Measurements from ENCODE around the gene TUBB1. TPM values are rescaled to one million over a fixed set of nuclear protein-coding genes. Genes with fewer than 3 reads are reported as not detected.

The TUBB1 gene
- total RNA-seq, 8 experiments from 2014 or later, result 0.57 to 3.4 (median 0.79) TPM

DNA sequence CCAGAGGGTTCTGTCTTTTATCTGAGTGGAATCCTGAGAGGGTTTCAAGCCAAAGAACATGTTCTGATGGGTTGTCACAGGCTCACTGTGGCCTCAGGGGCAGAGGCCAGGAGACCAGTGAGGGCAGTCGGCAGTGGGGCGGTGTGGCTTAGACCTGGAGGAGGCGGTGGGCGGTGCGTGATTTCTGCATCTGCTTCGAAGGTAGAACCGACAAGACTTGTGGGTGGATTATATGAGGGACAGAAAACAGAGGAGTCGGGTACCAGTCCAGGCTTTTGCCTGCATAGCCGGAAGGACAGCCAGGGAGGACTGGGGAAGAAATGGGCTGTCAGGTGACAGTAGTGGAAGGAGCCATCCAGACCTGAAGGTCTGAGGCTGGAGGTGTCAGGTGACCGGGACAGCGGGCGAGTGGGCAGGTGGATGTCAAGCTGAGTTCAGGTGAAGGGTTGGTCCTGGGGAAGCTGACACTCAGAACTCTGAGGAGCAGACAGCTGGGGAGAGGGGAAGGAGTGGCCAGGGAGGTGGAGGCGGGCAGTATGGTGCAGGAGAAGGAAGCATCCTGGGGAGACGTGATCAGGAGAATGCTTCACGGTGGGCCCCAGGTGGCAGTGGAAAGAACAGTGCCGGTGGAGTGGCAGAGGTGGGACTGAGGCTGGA, 15.3 kb upstream of the TUBB1 start:
- WGBS, 10 experiments, result 80 to 100% (median 95%) methylated on average over 1 to 8 of the region's 16 CpGs; no CpG with 5 or more reads in 3 of the 10 experiments
- in situ Hi-C loops (cut with MboI; ENCODE audit: low pct_unique_long_range_greater_than_20kb in 2 of 9, low sequenced_read_pairs in 9 of 9, unreplicated experiment in 9 of 9), result no loop called here
- H3K4me1 ChIP-seq (replicated peaks in 1 of 2), result peaks cover 7 to 20% of the 10 kb centered on the region in 2 donors
- no peak overlapping the region for H3K4me3 ChIP-seq
- ATAC-seq (replicated peaks in 6 of 8), result no peak
- H3K27ac ChIP-seq, result no peak overlapping the region

DNA sequence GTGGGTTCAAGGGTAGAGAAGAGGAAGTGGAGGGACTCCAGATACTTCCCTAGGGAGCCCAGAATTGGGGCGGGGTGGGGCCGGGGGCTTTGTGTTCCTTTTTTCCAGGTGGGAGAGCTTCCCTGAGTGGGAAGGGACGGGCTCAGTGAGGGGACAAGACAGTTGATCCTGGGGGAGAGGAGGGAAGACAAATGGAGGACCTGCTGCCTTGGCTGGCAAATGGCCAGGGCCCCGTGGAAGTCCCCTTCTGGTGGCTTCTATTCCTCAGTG, 14.8 kb upstream of the TUBB1 start:
- Histone ChIP-seq H3K4me3 (no peak overlapping the region), H3K27ac (no peak overlapping the region), H3K4me1 (replicated peaks in 1 of 2) (peaks cover 7 to 20% of the 10 kb centered on the region in 2 donors)
- no peak for ATAC-seq (replicated peaks in 6 of 8)
- WGBS, 10 experiments, result 85 to 90% methylated on average over 2 to 4 of the region's 4 CpGs; no CpG with 5 or more reads in 8 of the 10 experiments
- in situ Hi-C loops (cut with MboI; ENCODE audit: low pct_unique_long_range_greater_than_20kb in 2 of 9, low sequenced_read_pairs in 9 of 9, unreplicated experiment in 9 of 9), result no loop called here

DNA sequence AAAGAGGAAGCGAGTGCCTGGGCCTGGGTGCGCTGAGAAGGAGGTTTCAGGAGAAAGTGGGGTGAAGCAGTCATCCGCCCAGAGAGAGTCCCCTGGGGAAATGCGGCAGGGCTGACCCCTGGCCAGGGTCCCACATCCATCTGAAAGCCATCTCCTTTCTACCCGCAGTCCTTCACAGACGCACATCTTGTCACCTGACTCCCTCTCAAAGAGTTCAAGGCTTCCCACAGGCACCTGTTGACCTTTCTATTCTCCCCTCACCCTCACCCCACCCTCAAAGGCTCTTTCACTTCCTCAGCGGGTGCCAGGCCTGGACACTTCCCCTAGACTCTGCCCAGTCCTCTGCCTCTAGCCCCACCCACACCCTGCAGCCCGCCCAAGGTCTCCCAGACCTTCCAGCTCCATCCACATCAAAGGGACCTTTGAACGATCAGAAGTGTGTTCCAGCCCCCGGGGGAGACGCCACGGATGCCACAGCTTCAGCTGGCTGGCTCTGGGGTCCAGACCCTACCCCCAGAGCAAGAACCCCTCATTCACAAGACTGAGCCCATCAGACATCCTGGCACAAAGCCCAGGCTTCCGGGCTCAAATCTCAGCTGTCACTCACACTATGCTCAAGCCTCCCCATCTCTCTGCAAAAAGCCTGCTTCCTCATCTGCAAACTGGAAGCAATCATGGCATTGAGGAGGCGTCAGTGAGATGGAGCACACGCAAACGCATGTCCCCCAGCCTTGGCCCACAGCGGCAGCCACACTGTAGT, 14.3 kb upstream of the TUBB1 start:
- no peak overlapping the region for H3K27ac ChIP-seq
- WGBS, 10 experiments, result 17 to 100% (median 81%) methylated on average over 1 to 9 of the region's 17 CpGs; no CpG with 5 or more reads in 5 of the 10 experiments
- H3K4me3 ChIP-seq, result no peak overlapping the region
- peak in 2 of 8 experiments; percentile 4 to 7 for ATAC-seq (replicated peaks in 6 of 8)
- in situ Hi-C loops (cut with MboI; ENCODE audit: low pct_unique_long_range_greater_than_20kb in 2 of 9, low sequenced_read_pairs in 9 of 9, unreplicated experiment in 9 of 9), result no loop called here
- H3K4me1 ChIP-seq (replicated peaks in 1 of 2), result peaks cover 7 to 20% of the 10 kb centered on the region in 2 donors

DNA sequence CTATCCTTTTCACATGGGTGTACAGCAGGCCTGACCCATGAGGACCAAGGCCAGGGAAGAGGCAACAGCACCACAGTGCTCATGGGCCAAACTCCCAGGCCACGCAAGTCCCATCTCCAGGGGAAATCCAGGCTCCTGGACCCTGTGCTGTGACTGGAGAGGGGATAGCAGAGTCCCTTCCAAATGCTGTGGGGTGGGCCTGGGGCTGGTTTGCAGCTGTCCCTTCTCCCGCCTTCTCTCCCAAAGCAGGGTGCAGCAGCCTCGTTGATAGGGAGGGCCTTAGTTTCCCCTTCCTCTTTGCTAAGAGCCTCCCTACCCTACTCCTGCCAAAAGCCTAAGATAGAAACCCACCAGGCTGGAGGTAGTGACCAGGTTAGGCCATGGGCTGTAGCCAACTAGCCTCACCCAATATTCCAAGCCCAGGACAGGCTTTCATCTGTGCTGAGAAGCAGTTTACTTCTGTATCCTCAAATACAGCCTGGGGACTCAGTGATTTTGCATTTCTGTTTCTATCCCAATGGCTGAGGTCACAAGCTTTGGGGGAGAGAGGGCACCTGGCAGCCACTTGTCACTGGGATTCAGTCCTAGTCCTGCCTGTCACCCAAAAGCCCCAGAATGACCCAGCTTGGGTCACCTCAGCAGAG, 13.6 kb upstream of the TUBB1 start:
- H3K27ac ChIP-seq, result no peak overlapping the region
- in situ Hi-C loops (cut with MboI; ENCODE audit: low pct_unique_long_range_greater_than_20kb in 2 of 9, low sequenced_read_pairs in 9 of 9, unreplicated experiment in 9 of 9), result no loop called here

DNA sequence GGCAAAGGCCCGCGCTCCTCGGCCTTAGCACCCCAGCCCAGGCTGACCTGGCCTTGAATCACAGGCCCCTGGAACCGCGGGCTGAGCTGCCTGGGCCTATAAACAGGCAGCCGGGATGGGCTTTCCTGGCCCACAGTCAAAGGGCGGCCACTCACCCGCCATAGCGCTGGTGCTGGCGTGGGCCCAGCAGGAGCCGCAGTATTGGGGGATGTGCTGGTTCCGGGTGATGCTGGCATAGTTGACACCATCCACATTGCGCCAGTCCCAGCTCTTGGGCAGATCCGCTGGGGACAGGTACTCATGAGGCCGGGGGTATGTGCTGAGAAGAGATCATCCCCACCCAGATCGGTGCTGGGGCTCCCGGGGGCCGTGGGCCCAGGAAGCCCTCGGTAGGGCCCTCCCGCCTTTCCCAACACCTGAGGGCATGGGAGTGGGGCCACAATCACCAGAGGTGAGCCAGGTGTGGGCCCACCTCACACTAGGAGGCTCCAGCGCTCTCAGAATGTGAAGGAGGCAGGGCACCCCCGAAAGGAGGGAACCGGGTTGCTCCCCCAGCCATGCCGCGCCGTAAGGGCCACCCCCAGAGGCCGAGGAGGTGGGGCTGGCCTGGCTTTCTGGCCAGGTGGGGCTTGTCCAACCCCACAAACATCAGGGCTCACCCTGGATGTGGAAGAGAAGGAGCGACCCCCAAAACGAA, 12.9 kb upstream of the TUBB1 start:
- Histone ChIP-seq H3K27ac (no peak overlapping the region), H3K4me3 (peak overlapping the region in 1 of 5 donors; percentile 12), H3K4me1 (replicated peaks in 1 of 2) (peaks cover 7 to 27% of the 10 kb centered on the region in 2 donors)
- in situ Hi-C loops (cut with MboI; ENCODE audit: low pct_unique_long_range_greater_than_20kb in 2 of 9, low sequenced_read_pairs in 9 of 9, unreplicated experiment in 9 of 9), result no loop called here
- ATAC-seq (replicated peaks in 6 of 8), result peak in 2 of 8 experiments; percentile 2 to 22
- WGBS, 10 experiments, result 9 to 97% (median 47%) methylated on average over 1 to 11 of the region's 29 CpGs; no CpG with 5 or more reads in 6 of the 10 experiments

More for the DNA sequence above, 13.6 kb upstream of the TUBB1 start:
- ATAC-seq (replicated peaks in 6 of 8), result peak in 1 of 8 experiments; percentile 3
- Histone ChIP-seq H3K4me1 (replicated peaks in 1 of 2) (peaks cover 7 to 21% of the 10 kb centered on the region in 2 donors), H3K4me3 (no peak overlapping the region)
- WGBS, 10 experiments, result 64 to 100% (median 100%) methylated on average over 1 to 2 of the region's 3 CpGs; no CpG with 5 or more reads in 5 of the 10 experiments

DNA sequence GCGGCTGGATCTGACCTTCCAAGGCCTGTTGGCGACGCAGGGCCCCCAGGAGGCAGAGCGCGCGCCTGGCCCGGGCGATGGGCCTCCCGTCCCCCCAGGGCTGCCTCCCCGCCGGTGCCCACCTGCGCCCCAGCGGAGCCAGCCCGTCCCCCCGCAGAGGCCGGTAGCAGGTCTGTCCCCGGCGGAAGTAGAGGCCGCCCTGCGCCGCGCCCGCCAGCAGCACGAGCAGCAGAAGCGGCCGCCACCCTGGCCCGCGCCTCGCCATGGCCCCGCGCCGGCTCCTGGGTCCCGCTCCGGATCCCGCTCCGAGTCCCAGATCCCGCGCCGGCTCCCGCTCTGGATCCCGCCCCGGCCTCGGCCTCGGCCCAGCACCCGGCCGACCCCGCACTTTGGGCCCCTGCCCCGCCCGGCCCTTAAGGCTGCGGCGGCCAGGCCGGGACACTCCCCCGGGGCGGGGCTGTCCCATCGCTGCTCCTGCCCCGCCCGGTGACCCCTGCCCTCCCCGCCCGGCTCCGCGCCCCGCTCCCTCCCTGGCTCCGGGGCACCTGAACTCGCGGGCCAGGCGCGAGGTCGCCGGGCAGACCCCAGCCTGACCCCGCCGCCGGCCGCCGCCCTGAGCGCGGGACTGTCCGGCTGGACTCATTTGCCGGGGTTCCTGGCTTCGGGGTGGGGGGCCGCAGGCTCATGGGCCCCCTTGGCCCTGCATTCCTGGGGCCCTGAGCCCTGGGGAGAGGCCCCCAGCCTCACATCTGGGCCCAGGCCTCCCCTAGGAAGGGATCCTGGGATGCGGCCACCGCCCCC, 12.2 kb upstream of the TUBB1 start, which contains the start of gene CTSZ:
Gene CTSZ, minus strand, starts transcription at position 391 of the 801 bp plus-strand sequence. Its CDS starts 126 bp downstream, at position 265.
- WGBS, 10 experiments, result 100% methylated on average over 1 to 2 of the region's 82 CpGs; no CpG with 5 or more reads in 8 of the 10 experiments
- Histone ChIP-seq H3K27ac (no peak within 1 kb of the TSS), H3K4me3 (peak within 1 kb of the TSS in 2 of 5 donors; percentile 1 to 12), H3K4me1 (replicated peaks in 1 of 2) (peaks cover 7 to 28% of the 10 kb centered on the region in 2 donors)
- in situ Hi-C loops (cut with MboI; ENCODE audit: low pct_unique_long_range_greater_than_20kb in 2 of 9, low sequenced_read_pairs in 9 of 9, unreplicated experiment in 9 of 9), result no loop called here
- peak in 7 of 8 experiments; percentile 53 to 79 (median 65) for ATAC-seq (replicated peaks in 6 of 8)

DNA sequence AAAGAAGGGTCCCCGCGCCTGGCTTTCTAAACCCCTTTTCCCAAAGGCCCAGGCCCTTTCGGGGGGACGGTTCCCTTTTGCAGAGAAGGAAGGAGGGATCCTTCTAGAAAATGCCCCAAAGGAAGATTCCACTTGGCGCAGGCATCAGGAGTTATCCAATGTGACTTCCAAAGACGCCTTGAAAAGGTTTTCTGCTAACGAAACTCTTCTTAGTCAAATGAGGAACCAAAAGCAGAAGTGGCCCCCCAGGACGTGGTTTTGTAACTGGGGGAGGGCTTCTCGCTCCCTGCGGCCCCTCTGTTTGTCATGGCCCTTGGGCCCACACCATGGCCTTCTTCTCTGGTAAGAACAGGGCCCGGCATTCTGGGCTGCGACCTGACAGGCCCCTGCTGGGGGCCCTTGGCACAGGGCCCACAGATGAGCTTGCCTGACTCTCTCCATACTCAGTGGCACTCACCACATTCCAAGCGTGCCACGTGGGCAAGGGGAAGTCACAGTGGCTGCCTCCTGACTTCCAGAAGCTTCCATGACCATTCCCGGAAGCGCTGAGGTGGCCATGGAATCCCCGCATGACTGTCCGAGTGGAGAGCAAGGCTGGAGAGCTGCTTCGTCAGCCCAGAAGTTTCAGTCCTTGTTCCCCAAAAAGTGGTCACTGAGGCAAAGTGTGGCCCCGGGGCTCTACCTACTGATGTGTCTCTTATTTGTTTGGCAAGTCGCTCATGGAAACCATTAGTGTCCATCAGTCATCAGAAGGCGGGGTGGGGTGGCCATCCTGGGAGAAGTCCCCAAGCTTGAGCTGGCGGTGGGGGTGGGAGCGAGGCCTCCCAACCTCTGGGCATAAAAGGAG, 11.3 kb upstream of the TUBB1 start:
- WGBS, 10 experiments, result 89 to 100% (median 98%) methylated on average over 2 to 10 of the region's 24 CpGs; no CpG with 5 or more reads in 5 of the 10 experiments
- in situ Hi-C loops (cut with MboI; ENCODE audit: low pct_unique_long_range_greater_than_20kb in 2 of 9, low sequenced_read_pairs in 9 of 9, unreplicated experiment in 9 of 9), result no loop called here
- Histone ChIP-seq H3K27ac (no peak overlapping the region), H3K4me3 (no peak overlapping the region), H3K4me1 (replicated peaks in 1 of 2) (peaks cover 4 to 25% of the 10 kb centered on the region in 2 donors)
- ATAC-seq (replicated peaks in 6 of 8), result no peak

DNA sequence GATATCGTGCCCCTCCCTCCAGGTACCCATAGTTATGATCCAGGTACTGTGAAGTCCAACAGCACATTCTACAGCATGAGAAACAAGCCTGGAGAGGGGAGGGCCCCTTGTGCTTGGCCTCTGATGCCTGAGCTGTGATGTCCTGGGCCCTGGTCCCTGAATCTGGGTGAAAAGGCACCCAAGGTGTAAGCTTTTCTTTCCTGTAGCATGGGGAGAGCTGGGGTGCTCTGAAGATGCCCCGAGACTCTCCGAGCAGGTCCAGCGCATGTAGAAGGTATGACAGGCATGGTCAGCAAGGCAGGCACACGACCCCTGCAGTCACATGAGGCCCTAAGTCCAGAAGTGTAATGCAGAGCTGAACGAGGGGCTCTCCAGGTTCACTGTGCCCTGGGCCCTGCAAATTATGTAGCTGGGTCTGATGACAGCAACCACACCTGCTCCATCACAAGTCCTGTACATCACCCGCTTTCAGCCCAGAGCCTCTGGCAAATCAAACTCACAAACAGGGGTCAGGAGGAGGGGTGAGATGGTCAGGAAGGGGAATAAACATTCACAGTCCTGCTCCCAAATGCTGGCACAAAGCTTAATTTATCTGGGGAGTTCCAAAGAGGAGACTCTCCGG, 10.4 kb upstream of the TUBB1 start:
- H3K27ac ChIP-seq, result no peak overlapping the region
- peaks cover 3 to 20% of the 10 kb centered on the region in 2 donors for H3K4me1 ChIP-seq (replicated peaks in 1 of 2)
- H3K4me3 ChIP-seq, result no peak overlapping the region
- WGBS, 10 experiments, result 60 to 100% (median 83%) methylated on average over 1 to 2 of the region's 8 CpGs; no CpG with 5 or more reads in 2 of the 10 experiments
- no peak for ATAC-seq (replicated peaks in 6 of 8)
- in situ Hi-C loops (cut with MboI; ENCODE audit: low pct_unique_long_range_greater_than_20kb in 2 of 9, low sequenced_read_pairs in 9 of 9, unreplicated experiment in 9 of 9), result no loop called here

DNA sequence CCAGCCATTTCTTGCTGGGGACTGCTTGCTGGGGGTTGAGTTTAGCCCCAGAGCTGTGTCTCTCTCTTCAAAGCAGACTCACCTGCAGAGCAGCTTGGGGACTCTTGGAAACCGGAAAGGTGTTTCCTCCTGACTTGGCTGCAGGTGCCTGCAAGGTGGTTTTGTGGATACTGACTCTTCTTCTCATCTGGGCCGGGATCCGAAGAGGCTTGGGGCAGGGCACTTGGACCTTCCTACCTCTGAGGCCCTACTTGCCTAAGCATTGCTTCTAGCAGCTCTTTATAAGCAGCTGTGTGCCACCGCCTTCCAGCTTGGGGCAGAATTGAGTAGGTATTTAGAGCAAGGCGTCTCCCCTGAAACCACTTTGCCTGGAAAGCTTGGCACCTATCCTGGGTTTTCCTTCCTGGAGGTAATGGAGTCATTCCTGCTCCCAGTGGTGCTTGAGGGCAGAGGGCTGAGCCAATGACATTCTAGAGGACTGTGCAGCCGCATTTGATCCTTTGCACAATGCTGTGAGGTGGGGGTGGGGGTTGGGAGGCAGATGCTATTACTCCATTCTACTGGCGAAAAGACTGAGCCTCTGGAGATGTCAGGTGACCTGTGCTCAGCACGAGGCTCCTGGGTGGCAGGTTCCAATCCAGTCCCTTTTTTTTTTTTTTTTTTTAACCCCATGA, 8.8 kb upstream of the TUBB1 start:
- Histone ChIP-seq H3K4me1 (replicated peaks in 1 of 2) (peaks cover 3 to 20% of the 10 kb centered on the region in 2 donors), H3K27ac (no peak overlapping the region), H3K4me3 (no peak overlapping the region)
- 0 to 100% (median 56%) methylated on average over 1 to 4 of the region's 8 CpGs; no CpG with 5 or more reads in 1 of the 10 experiments for WGBS, 10 experiments
- peak in 1 of 8 experiments; percentile 7 for ATAC-seq (replicated peaks in 6 of 8)
- in situ Hi-C loops (cut with MboI; ENCODE audit: low pct_unique_long_range_greater_than_20kb in 2 of 9, low sequenced_read_pairs in 9 of 9, unreplicated experiment in 9 of 9), result no loop called here

DNA sequence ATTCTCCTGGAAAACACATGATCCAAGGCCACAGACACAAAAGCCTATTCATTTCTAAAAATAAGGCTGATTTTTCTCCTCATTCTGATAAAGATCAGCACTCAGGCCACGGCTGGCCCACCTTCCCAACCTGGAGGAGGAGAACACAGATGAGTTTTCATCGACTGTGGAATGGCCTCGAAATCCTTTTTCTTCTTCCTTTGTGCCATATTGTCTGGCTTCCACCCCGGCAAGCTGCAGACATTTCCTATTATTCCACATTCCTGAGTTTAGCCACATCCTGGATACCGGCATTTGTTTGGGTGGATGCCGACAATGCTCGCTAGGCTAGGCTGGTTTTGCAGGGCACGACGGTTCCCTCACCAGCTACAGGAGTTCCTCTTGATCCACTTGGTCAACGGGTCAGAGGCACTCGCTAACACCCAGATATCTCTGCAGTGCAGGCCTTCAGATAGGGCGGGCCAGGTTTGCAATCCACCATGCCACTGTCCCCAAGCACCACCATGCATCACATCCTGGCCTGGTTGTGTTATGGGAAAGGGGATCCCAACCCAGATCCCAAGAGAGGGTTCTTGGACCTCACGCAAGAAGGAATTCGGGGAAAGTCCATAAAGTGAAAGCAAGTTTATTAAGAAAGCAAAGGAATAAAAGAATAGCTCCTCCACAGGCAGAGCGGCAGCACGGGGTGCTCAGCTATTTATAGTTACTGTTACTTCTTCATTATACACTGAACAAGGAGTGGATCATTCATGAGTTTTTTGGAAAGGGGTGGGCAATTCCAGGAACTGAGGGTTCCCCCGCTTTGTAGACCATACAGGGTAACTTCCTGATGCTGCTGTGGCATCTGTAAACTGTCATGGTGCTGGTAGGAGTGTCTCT, 8.0 kb upstream of the TUBB1 start:
- H3K4me3 ChIP-seq, result no peak overlapping the region
- peaks cover 3 to 21% of the 10 kb centered on the region in 2 donors for H3K4me1 ChIP-seq (replicated peaks in 1 of 2)
- WGBS, 10 experiments, result 0 to 100% (median 59%) methylated on average over 1 to 16 of the region's 17 CpGs; no CpG with 5 or more reads in 1 of the 10 experiments
- H3K27ac ChIP-seq, result no peak overlapping the region
- in situ Hi-C loops (cut with MboI; ENCODE audit: low pct_unique_long_range_greater_than_20kb in 2 of 9, low sequenced_read_pairs in 9 of 9, unreplicated experiment in 9 of 9), result no loop called here
- peak in 5 of 8 experiments; percentile 18 to 79 (median 51) for ATAC-seq (replicated peaks in 6 of 8)
